GM10847 (cell line): ENCODE measurements around the gene TMEM41B.

Experiments used
- POLR2A ChIP-seq: IDR thresholded peaks from 2 replicates; pipeline ENCODE4 v1.6.1; 2011; ENCODE audit not compliant: insufficient read length; ENCODE audit errors: extremely low read depth

Gene TMEM41B

DNA sequence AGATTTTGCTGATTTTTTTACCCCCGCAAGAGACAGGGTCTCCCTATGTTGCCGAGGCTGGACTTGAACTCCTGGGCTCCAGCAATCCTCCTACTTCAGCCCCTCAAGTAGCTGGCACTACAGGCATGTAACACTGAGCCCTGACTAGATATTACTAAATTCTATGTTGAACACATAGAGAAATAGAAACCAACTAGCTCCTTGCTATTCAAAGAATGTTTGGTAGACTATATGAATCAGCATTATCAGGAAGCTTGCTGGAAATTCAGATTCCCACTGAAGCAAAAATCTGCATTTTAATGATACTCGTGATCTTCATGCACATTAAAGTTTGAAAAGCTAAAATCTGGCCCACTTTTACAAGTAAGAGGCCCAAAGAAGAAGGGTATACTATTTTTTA is 11.9 kb downstream of the TMEM41B start:
- TF ChIP-seq POLR2A = no peak

DNA sequence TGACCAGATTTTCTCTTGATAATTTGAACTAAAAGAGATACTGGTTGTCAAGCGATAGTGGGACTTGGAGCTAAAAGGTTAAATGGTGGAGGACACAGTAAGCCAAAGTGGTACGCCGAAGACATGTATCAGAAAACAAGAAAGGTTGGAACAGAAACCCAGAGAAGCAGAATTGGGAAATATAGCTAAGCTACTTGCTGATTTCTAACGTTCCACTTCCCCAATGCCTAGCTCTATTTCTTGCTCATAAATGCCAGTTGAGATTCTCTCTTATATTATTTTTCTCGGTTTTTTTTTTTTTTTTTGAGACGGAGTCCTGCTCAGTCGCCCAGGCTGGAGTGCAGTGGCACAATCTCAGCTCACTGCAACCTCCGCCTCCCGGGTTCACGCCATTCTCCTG is 12.7 kb downstream of the TMEM41B start:
- no peak for TF ChIP-seq POLR2A

DNA sequence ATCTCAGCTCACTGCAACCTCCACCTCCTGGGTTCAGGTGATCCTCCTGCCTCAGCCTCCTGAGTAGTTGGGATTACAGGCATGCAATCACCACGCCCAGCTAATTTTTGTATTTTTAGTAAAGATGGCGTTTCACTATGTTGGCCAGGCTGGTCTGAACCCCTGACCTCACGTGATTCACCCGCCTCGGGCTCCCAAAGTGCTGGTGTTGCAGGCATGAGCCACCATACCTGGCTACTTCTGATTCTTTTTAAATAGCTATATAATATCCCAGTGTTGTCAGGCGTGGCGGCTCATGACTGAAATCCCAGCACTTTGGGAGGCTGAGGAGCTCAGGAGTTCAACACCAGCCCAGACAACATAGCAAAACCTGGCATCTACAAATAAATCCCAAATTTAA is 20.7 kb downstream of the TMEM41B start:
- TF ChIP-seq POLR2A = no peak

GRCh38 chr11:9285850-9286587 is 28.4 kb downstream of the TMEM41B start:
- TF ChIP-seq POLR2A = no peak

GRCh38 chr11:9280655-9281301 is 33.6 kb downstream of the TMEM41B start:
- TF ChIP-seq POLR2A = no peak

GRCh38 chr11:9277176-9277575 is 37.2 kb downstream of the TMEM41B start:
- TF ChIP-seq POLR2A = no peak

- TF ChIP-seq POLR2A = no peak
Observed at GRCh38 chr11:9276571-9276970, 37.8 kb downstream of the TMEM41B start.

DNA sequence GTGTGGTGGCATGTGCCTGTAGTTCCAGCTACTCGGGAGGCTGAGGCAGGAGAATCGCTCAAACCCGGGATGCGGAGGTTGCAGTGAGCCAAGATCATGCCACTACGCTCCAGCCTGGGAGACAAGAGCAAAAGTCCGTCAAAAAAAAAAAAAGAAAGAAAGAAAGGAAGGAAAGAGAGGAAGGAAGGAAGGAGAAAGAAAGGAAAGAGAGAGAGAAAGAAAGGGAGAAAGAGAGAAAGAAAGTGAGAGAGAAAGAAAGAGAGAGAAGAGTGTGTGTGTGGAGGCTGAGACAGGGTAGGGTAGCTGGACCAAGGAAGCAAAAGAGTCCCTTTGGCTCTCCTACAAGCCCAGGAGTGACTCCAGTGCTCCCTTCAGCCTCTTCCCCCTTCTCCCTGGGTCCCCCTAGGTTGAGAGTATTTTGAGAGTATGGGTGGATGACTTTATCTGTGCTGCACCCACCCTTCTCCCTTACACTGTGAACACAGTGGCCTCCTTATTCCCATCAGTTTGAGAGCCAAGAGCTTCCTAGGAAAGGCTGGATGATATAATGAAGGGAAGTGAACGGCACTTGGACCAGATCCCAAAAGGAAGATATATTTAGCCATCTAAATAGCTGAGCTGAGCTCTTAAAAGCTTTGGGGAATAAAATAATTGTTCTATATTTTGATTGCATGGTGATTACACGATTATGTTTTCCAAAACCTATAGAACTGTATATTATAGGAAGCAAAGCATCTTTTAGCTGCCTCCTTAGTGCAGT is 39.7 kb downstream of the TMEM41B start:
- TF ChIP-seq POLR2A = no peak

- TF ChIP-seq POLR2A = no peak
Observed at GRCh38 chr11:9273376-9274336, 40.7 kb downstream of the TMEM41B start.

GRCh38 chr11:9269492-9270013 is 44.8 kb downstream of the TMEM41B start:
- no peak for TF ChIP-seq POLR2A

GRCh38 chr11:9267680-9268079 is 46.7 kb downstream of the TMEM41B start:
- TF ChIP-seq POLR2A = no peak

DNA sequence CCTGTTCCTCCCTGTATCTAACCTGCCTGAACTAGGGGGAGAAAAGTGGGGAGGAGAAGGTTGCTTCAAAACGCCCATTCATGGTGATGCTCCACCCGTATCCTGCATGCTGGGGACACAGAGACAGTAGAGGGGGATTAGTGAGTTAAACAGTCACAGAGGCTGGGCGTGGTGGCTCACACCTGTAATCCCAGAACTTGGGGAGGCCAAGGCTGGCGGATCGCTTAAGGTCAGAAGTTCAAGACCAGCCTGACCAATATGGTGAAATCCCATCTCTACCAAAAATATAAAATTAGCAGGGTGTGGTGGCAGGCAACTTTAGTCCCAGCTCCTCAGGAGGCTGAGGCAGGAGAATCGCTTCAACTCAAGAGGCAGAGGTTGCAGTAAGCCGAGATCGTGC is 47.5 kb downstream of the TMEM41B start:
- no peak for TF ChIP-seq POLR2A

DNA sequence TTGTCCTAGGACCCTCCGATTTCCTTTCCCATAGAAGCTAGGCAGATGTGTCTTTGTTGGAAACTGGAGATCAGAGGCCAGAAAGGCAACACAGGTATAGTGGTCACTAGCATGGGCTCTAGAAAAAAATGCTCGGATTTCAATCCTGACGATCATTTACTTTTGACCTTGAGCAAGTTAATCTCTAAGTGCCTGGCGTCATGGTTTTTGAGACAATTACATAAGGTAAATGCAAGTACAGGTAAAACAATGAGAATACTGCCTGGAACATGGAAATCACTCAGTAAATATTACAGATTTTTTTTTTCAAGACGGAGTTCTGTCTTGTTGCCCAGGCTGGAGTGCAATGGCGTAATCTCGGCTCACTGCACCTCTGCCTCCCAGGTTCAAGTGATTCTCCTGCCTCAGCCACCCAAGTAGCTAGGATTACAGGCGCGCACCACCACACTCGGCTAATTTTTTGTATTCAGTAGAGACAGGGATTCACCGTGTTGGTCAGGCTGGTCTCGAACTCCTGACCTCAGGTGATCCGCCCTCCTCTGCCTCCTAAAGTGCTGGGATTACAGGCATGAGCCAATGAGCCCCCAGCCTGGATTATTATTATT is 48.2 kb downstream of the TMEM41B start:
- TF ChIP-seq POLR2A = no peak

DNA sequence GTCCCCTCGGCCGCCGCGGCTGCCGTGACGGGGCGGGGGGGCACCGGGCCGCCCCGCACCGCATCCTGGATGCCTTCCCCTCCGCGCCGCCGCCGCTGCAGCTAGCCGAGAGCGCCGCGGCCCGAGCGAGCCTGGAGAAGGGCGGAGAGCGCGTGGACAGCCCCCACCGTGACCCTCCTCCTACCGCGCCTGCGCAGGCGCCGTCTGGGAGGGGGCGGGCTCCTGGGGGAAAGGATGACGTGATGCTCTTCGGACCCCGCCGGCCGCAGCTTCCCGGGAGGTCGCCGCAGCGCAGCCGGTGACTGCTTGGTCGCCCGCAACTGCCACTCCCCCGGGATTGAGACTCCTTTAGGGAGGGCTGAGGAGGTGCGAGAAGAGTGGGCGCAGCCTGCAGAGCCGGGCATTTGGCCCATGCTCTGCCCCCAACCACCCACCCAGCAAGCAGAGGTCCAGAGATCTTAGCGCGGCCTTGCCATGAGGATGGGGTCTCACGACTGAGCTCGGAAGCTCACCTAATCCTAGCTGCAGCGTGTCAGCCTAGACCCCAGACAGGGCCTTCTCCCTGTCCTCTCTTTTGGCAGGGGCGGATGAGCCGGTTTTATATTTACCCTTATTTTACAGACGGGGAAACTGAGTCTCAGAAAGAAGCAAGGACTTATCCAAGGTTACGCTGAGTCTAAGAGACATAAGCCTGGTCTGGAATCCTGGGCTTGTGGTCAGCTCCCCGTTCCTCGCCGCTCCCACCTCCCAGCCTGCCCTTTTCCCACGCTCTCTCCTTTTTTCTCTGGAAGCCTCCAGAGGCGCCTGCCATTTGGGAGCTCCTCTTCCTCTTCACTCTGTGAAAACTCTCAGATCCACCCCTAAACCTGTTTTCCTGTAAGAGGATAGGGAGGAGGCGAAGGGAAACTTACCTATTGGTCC is 48.9 kb downstream of the TMEM41B start, which contains the start of gene DENND5A:
DENND5A (minus strand) TSS at position 140 of the 921 bp plus-strand sequence. CDS start 281 bp downstream, outside the sequence.
- no peak for TF ChIP-seq POLR2A
